Gastroesophageal sphincter (tissue), 4 donors: Measurements from ENCODE around the gene DCPS. TPM values are rescaled to one million over a fixed set of nuclear protein-coding genes. Genes with fewer than 3 reads are reported as not detected.

Experiments
- small RNA-seq, 4 donors: library from RNA; depleted of rRNA; stranded (forward); fragments of <200 nt; gene quantifications; one replicate each; pipeline ENCODE3, GENCODE V24; 2016
- total RNA-seq, 4 donors: library from RNA; depleted of rRNA; stranded (reverse); fragments of >200 nt; gene quantifications; one replicate each; pipeline ENCODE4 v1.1.0, GENCODE V29; 2016

Gene DCPS
- total RNA-seq, 4 donors from 2014 or later = 11.8 to 20.6 (median 15.9) TPM

Small RNAs within 50 kb of the gene (small RNA-seq; reads per million reads assigned to genes)
- 0 reads per million in 4 donors for gene AP001318.3

Other genes with a start within 250 kb of the DCPS start
- gene CDON, start 241.2 kb upstream of the DCPS start, total RNA-seq = 10 to 100 TPM; 14.2 to 40.9 (median 29.1) TPM
- gene RPUSD4, start 92.4 kb upstream of the DCPS start, total RNA-seq = 10 to 100 TPM; 13.2 to 18.8 (median 14.0) TPM
- 10 to 100 TPM; 15.5 to 24.0 (median 19.9) TPM for gene FAM118B, start 92.3 kb upstream of the DCPS start, total RNA-seq
- gene SRPRA, start 35.2 kb upstream of the DCPS start, total RNA-seq = 10 to 100 TPM; 84.1 to 87.1 (median 86.7) TPM
- gene FOXRED1, start 34.9 kb upstream of the DCPS start, total RNA-seq = 10 to 100 TPM in 3 of 4 donors, 1 to 10 TPM in 1; 9.9 to 17.4 (median 14.5) TPM
- 10 to 100 TPM in 3 of 4 donors, 1 to 10 TPM in 1; 6.6 to 18.1 (median 13.5) TPM for gene TIRAP, start 21.0 kb upstream of the DCPS start, total RNA-seq
- 10 to 100 TPM; 42.1 to 56.2 (median 47.2) TPM for gene ST3GAL4, start 51.6 kb downstream of the DCPS start, total RNA-seq